ENCODE results near the gene RTL10.
"Not testable (repeated sequence)": the region's sequence is repeated elsewhere in the genome, so short reads cannot be mapped to it uniquely, and the experiment has no call there.

Gene RTL10

GRCh38 chr22:19842393-19843106 lies 12.1 kb downstream of the RTL10 start:
- no peak for DNase-seq

GRCh38 chr22:19841641-19842392 lies 12.9 kb downstream of the RTL10 start:
- no peak for DNase-seq

GRCh38 chr22:19840955-19841640 lies 13.6 kb downstream of the RTL10 start:
- no peak for DNase-seq

- no peak for DNase-seq
These were observed 14.6 kb downstream of the RTL10 start for GRCh38 chr22:19840059-19840458.

GRCh38 chr22:19837915-19838314 lies 16.8 kb downstream of the RTL10 start:
- DNase-seq = no peak

GRCh38 chr22:19836512-19836911 lies 18.2 kb downstream of the RTL10 start:
- DNase-seq = no peak

- no peak for DNase-seq
These were observed 20.1 kb downstream of the RTL10 start for GRCh38 chr22:19834599-19834998.

- DNase-seq = not testable (repeated sequence)
These were observed 21.3 kb downstream of the RTL10 start for GRCh38 chr22:19833327-19833726.

GRCh38 chr22:19832476-19833108 lies 22.1 kb downstream of the RTL10 start:
- no peak for DNase-seq

- DNase-seq = not testable (repeated sequence)
These were observed 22.7 kb downstream of the RTL10 start for GRCh38 chr22:19831979-19832378.

GRCh38 chr22:19831016-19831415 lies 23.7 kb downstream of the RTL10 start:
- DNase-seq = no peak

GRCh38 chr22:19828035-19828401 lies 26.7 kb downstream of the RTL10 start:
- no peak for DNase-seq

- no peak for DNase-seq
These were observed 27.2 kb downstream of the RTL10 start for GRCh38 chr22:19827341-19828034.

GRCh38 chr22:19826619-19826950 lies 28.1 kb downstream of the RTL10 start:
- DNase-seq = no peak

GRCh38 chr22:19825904-19826618 lies 28.6 kb downstream of the RTL10 start:
- no peak for DNase-seq

- DNase-seq = no peak
These were observed 29.7 kb downstream of the RTL10 start for GRCh38 chr22:19824926-19825339.

GRCh38 chr22:19824212-19824925 lies 30.3 kb downstream of the RTL10 start:
- DNase-seq = peak; percentile 57

- DNase-seq = no peak
These were observed 30.8 kb downstream of the RTL10 start for GRCh38 chr22:19823902-19824211.

- DNase-seq = no peak
These were observed 31.3 kb downstream of the RTL10 start for GRCh38 chr22:19823191-19823901.

GRCh38 chr22:19822301-19823117 lies 32.2 kb downstream of the RTL10 start:
- no peak for DNase-seq
